HG02763 (cell line): ENCODE measurements around the gene RPL36A.

ENCODE experiments used
- ATAC-seq: cut with Tn5 transposase; IDR thresholded peaks from one replicate; pipeline ENCODE4 v1.9.1; 2021; ENCODE audit warnings: mild to moderate bottlenecking, moderate library complexity; ENCODE audit not compliant: unreplicated experiment

The RPL36A gene

DNA sequence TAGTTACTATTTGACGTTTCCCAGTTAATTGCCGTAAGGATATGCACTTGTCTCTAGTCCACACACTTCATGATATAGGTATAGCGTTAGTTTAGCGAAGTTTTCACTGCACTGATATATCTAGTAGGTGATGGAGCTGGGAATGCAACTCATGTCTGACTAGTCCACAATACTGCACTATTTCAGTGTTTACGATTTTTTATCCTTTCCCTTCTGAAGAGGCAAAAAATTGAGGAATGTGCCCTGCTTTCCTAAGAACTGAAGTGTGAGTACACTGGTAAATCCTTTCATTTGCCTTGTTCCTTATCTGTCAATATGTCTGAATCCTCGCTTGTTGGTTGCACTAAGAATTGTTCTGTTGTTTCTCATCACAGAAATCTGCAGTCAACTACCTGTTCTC, 1.0 kb downstream of the RPL36A start:
- ATAC-seq: no peak

DNA sequence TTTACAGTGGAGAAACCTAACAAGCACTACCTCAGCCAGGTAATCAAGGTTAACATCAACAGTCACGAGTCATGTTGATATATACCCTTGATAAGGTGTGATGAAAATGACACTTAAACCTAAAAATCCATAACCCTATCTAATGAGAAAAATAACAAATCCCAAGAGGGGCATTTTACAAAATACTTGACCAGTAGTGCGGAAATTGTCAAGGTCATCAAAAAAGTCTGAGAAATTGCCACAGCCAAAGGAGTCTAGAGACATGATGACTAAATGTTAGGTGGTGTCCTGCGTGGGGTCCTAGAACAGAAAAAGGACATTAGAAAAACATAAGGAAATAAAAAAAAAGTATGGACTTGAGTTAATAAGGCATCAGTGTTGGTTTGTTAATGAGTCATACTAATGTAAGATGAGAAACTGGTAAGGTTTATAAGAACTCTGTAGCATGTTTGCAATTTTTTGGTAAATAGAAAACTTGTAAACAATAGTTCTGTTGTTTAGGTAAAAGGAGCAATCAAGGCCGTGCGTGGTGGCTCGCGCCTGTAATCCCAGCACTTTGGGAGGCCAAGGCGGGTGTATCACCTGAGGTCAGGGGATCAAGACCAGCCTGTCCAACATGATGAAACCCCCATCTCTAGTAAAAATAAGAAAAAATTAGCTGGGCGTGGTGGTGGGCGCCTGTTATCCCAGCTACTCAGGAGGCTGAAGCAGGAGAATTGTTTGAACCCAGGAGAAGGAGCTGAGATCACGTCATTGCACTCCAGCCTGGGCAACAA, 2.9 kb downstream of the RPL36A start:
- no peak for ATAC-seq

DNA sequence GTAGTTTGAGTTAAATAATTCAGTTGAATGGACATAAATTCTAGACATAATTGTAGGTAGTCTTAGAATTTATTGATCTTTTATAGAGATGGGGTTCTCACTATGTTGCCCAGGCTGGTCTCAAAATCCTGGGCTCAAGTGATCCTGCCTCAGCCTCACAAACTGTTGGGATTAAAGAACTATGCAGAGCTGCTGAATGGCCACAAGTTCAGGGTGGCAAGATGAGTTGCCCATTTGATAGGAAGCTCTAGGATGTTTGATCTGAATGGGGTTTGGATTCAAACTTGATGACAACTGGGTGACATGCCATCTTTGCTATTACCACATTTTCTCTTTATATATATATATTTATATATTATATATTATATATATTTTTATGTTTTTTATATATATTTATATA, 3.6 kb downstream of the RPL36A start:
- ATAC-seq: no peak

DNA sequence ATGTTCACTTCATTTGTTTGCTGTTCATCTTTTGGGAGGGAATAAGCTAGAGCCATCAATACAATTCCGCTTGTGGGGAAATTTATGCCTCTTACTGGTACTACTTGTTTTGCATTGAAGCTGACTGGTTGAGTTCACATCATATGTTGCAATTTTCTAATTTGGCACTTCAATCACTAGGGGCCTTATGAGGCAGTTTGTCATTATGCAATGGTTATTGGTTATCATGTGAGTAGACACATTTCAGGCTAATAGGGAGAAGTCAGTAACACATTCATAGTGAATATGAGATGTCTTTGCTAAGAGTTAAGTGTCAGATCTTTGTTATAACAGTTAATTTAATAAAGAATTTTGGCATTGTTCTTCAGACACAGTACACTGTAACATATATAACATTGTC, 5.0 kb downstream of the RPL36A start:
- ATAC-seq: no peak

DNA sequence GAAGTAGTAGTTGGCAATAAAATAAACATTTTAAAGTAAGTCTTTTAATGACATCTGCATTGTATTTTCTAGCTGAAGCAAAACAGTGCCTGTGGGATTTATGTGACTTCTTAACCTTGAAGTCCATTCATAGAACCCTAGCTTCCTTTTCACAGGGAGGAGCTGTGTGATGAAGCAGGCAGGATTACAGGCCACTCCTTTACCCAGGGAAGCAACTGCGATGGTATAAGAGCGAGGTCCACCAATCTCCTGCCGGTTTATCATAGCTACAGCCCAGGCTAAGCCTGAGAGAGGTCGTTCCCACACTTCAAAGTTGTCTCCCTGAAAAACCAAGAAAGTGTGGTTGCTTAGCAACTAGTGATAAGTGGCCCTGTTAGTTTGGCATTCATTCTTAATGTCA, 7.0 kb downstream of the RPL36A start:
- no peak for ATAC-seq

DNA sequence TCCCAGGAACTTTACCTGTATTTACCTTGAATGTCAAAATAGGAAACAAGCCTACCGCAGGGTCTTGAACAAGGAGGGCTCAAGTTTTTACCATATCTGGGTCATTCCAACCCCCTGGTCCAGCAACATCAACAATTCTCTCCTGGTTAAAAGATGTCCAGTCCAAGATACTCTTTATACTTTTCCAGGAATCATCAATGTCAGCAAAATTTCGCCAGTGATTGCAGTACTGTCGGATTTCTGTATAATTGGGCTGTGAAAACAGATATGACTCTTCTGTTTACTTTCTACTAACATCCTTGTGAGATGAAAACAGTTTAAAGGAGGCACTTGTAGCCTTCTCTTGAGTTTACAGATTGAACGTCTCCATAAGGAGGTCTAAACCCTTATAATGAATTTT, 7.9 kb downstream of the RPL36A start:
- no peak for ATAC-seq

DNA sequence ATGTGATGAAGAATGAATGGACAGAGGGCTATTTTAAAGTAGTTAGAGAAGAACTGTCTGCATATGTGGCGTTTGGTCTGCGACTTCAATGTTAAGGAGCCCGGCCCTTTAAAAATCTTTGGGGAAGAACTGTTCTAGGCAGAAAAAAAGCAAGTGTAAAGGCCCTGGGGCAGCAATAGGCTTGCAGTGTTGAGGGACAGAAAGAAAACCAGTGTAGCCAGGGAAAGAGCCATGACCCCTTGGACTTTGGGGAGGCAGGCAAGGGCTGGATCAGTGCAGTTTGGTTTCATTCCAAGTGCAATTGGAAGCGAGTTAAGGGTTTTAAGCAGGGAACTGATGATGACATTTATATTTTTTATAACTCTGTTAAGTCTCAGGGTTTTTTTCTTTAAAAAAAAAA, 9.0 kb downstream of the RPL36A start:
- no peak for ATAC-seq

DNA sequence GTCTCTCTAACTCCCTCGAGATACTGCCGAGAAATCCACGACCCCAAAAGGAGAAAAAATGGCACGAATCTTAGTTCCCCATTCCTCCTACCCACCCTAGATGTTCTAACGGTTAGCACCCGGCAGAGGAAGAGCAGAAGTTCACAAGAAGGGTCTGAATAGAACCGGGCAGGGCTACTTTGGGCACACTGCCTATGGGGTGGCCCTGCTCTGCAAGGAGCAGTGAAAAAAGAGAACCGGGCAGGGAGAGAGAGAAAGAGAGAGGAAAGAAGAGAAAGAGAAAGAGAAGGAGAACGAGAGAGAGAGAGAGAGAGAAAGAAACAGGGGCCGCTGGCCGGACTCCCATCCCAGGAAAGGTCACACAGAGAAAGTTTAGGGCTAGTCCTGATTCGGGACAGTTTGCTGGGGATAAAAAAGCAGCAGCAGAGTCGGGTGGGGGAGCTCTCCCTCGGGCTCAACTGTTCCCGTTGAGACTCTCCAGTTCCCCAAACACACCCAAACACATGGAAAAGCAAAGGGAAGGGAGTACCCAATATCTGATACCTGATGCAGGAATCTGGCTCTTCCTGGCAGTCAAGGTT, 16.4 kb downstream of the RPL36A start:
- ATAC-seq: no peak

DNA sequence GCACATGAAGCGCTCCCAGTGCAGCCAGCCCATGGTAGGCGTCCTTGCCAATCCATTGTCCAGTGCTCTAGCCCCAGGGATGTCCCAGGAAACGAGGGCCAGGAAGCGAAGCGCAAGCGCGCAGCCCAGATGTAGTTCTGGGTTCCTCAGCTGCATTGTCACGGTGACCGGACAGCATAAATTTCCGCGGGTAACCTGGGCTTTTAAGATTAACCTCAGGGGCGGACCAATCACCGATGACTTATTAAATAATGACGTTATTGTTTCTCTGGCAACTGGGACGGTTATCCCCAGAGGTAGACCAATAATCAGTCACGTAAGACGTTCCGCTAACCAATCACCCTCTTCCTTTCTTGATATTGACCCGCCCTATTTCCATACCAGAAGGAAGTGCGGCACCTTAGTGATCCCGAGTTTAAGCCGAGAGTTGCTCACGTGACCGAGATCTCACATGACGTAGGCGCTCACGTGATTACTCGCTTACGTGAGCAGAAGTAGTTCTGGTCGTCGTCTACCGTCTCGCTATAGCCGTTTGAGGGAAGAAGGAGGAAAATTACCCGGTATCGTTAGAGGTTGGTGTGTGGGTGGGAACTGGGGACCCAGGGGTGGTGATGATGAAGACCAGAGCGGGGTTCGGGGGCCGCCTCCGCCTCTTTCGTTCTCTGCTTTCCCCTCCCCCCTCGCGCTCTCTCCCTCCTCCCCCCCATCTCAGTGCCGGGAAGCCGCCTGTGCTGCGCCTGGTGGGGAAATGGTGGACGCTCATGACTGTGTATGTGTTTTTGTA, 17.1 kb downstream of the RPL36A start, which contains the start of the genes GLA and HNRNPH2:
Gene GLA (minus strand): TSS at position 178 of the 784 bp plus-strand sequence. CDS start 22 bp downstream, at position 156.
Gene HNRNPH2 (plus strand): TSS at position 475 of the 784 bp plus-strand sequence. CDS start 3,767 bp downstream, outside the sequence.
- peak; percentile 89 for ATAC-seq

DNA sequence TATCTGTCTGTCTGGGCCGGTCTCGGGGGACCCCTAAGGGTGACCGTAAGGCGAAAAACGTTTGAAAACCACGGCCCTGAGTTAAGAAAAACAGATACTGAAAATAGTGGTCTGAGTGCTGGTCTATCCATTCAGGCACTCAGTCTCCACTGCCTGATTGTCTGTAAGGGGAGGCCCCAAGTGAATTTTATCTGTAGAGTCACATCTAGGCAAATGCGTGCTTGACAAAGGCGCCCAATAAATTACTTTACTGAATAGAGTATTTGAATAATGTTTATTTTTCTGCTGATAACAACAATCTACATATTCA, 17.7 kb downstream of the RPL36A start:
- no peak for ATAC-seq

DNA sequence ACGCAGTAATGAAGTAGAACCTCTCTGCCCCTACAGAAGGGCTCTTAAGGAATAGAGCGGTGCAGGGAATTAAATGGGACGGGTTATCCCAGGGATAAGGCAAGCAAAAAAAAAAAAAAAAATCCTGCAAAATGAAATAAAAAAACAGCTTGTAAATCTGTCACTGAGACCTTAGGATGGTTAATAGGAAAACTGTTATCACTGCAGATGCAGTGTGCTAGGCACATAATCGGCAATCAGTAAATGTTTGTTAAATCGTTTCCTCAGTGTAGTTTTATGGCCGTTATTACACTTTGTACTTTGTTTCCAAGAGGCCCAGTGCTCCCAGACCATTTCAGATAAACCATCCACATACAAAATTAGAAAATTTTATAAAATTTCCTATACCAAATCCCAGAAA, 18.2 kb downstream of the RPL36A start:
- ATAC-seq: no peak

DNA sequence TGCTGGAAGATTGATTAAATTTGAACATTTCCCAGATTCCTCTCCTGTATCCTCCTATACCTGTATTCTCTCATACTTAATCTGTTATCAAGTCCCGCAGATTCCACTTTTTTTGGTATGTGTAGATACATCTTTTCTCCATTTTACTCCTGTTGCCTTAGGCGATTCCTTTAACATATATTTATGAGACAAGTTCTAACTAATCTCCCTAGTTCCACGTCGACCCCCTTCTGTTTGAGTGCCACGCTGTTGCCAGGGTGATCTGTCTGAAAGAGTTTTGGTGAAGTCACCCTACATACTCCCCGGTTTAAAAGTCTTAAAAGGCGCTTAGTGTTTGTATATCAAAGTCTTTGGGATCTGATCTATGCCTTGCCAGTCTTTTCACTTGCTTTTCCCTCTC, 19.6 kb downstream of the RPL36A start:
- no peak for ATAC-seq

DNA sequence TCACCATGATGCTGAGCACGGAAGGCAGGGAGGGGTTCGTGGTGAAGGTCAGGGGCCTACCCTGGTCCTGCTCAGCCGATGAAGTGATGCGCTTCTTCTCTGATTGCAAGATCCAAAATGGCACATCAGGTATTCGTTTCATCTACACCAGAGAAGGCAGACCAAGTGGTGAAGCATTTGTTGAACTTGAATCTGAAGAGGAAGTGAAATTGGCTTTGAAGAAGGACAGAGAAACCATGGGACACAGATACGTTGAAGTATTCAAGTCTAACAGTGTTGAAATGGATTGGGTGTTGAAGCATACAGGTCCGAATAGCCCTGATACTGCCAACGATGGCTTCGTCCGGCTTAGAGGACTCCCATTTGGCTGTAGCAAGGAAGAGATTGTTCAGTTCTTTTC, 21.2 kb downstream of the RPL36A start:
- ATAC-seq: no peak

DNA sequence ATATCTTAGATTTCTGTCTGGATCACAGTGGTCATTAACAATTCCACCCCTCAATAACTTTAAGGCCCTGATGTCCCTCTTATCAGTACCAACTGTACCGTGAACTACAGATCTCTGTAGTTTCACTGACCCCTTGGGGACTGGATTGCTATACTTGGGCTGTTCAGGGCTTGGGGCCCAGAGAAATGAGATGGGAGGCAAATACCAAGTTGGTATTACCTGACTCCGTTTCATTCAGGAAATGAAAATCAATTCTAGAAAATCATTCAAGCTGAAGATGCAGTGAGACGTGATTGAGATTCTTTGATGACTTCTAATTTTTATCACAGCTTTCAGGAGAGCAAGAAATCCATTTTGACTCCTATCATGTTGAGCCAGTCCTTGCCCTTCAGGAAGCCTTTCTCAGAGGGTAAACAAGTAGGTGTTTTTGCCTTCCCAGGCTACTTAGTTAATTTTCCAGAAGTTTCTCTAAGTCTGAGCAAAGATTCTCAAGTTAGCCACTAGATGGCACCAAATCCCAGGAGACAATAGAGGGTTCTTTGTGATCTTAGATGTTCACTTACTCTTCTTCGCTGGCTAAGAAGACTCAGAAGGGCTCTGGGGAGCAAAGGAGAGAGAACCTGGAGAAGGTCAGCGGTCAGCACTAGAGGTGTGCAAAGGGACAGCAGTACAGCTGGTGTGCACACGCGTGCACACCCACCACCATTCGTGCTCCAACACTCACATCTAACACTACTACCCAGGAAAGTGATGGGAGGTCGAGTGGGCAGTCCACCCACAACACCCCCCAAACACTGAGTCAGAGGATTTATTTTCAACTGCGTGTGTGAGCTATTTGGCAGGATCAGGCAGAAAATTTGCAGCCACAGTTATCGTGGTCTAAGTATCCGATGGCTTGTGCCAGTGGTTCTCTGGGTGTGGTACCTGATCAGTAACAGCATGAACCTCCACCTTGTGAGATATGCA, 24.7 kb downstream of the RPL36A start:
- ATAC-seq: peak; percentile 61

DNA sequence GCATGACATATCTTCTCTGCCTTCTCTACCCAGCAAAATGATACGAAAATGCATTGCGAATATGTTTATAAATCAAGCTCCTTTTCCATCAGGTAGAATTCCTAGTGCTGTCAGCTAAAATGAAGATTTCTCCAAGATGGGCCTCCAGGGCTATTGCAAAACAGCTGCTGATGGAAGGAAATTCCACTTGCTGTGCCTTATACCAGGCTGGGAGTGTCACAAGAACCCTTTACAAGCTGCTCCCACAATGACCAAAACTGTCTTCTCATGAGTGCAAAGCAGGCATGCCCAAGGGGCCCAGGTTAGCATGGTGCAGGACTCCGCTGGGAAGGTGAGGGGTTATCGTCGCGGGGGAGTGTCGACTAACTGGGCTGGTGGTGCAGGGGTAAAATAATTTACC, 25.9 kb downstream of the RPL36A start:
- no peak for ATAC-seq

DNA sequence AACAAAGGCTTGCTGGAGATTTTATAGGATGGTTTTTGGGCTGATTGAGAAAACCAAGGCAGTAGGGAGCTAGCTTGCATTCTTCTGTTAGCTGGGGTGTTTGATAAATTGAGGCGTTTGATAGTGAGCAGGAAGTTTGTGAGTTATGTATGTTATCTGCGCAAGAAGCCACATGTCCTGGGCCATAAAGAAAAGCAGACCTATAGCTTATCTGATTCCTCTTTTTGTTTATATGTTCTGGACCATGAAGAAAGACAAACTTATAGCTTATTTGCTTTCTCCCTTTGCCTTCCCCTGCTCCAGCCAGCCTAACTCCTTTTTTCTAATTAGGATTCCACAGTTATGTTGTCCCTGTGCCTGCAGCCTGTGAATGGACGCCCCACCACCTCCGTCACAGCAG, 26.4 kb downstream of the RPL36A start:
- ATAC-seq: no peak

DNA sequence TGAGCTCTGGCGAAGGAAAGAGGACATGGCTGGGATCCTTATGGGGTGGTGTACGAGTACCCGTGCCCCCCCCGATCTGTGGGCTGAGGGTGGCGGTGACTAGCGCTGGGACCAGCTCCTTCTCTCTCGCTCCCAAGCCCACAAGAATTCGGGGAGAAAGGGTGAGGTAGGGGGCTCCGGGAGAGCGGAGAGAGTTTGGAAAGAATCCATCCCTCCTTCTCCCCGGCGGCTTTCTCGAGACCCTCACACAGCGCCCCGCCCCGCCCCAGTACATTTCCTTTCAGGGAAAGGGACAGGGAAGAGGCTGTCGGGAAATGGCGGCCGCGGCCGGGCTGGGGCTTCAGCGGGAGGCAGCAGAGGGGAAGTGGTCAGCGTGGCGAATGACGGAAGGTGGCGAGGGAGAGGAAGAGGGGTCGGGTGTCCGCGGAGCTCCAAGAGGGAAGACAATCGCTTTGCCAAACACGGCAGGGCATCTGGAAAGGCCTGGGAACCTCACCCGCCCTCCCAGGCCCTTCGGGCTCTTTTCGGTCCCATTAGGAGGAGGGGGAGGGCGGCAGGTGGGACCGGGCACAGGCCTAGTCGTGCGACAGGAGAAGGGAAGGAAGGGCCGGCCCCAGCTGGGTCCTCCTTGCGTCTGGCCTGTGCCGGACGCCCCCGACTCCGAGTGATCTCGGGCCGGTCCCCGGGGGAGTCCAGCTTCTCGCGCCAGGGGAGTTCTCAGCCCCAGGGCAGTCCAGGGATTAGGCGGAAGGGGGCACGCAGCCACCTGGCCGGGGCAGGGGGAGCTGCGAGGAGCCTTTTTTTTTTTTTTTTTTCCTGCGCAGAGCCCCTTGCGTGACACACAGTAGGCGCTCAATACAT, 27.4 kb downstream of the RPL36A start:
- no peak for ATAC-seq

DNA sequence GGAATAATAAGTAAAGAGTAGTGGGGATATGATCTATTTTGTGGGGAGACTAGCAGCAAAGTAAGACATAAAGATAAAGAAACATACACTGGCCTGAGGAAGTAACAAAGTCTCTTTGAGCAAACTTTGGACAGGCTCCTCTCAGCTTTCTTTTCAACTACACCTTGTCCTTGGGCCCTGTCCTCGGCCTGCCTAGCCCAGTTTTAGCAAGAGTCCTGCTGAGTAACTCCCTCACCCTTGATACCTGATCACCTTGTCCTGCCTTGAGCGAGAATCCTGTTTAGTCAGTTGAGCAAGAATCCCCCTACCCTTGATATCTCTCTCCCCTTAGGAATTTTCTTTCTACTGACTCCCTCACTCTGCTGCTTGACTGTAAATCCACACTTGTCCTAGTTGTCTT, 28.7 kb downstream of the RPL36A start:
- ATAC-seq: no peak

DNA sequence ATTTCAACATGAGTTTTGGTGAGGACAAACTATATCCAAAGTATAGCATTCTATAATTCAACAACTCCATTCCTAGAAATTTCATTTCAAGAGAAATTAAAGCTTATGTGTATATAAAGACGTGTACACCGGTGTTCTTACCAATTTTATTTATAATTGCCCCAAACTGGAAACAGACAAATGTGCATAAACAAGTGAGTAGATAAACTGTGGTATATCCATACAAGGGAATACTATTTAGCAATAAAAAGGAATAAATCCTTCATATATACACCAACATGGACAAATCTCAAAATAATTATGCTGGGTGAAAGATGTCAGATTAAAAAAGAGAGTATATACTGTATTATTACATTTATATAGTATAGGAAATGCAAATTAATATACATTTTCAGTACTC, 37.1 kb downstream of the RPL36A start:
- no peak for ATAC-seq

DNA sequence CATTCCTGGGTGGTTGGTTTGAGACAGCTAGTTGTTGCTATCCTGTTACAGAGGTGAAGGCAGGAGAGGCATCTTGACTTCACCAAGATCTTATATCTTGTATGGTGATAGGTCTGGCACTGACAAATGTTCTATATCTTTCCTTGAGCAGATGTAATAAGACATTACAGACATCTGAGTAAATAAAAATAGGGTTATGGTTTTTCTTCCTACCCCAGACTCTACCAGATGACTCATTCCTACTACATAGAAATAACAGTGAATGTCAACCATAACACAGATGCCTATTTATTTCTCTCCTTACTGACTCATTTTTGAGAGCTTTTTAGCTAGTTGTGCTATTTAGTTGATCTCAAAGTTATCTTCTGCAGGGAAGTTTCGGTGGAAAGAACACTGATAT, 39.1 kb downstream of the RPL36A start:
- ATAC-seq: no peak
